Colonic mucosa (tissue), 4 donors: ENCODE results near the gene RGS17. TPM values are rescaled to one million over a fixed set of nuclear protein-coding genes. Genes with fewer than 3 reads are reported as not detected.

Experiments used
- DNase-seq: peaks from one replicate; pipeline ENCODE4 v3.0.0-alpha.2; 2020
- H3K27ac ChIP-seq: fragments of 200-600 bp; one replicate; pipeline ENCODE4 v1.8.0; 2021
- H3K27me3 ChIP-seq: fragments of 200-600 bp; one replicate; pipeline ENCODE4 v1.8.0; 2021
- H3K36me3 ChIP-seq: fragments of 200-600 bp; one replicate; pipeline ENCODE4 v1.8.0; 2021
- H3K4me1 ChIP-seq: fragments of 200-600 bp; one replicate; pipeline ENCODE4 v1.8.0; 2021; ENCODE audit warnings: mild to moderate bottlenecking
- H3K4me3 ChIP-seq: fragments of 200-600 bp; one replicate; pipeline ENCODE4 v1.8.0; 2021
- H3K9ac ChIP-seq, 2 donors: one replicate each; pipeline ENCODE4 v1.7.0; 2013; ENCODE audit warnings: control low read depth in 2 of 2, low read depth in 2 of 2, low read length in 2 of 2
- H3K9me3 ChIP-seq: fragments of 200-600 bp; one replicate; pipeline ENCODE4 v1.8.0; 2021
- intact Hi-C: fragments of 100-400 bp; cut with DNase I; formaldehyde crosslinking; loops from one replicate; pipeline ENCODE4 v1.14.1; 2022
- total RNA-seq, 2 donors: library from RNA; stranded (reverse); fragmentation: NEBNext Ultra II Directional in 1 of 2; extraction: Animal tissue kit (Norgen Biotek cat#: 25700) in 1 of 2; gene quantifications; one replicate each; pipeline ENCODE4 v1.2.1, GENCODE V29; 2021
- TF ChIP-seq, protein P1 (sequence below): fragments of 200-600 bp; IDR thresholded peaks from one replicate; pipeline ENCODE4 v1.8.0; 2022; ENCODE audit warnings: antibody characterized with exemption, mild to moderate bottlenecking
- donor health status: healthy.
- donor health status: DM: no; HTN: no; CAD: no.
- donor health status: DM: no; HTN: no; CAD: no.

Gene RGS17
- total RNA-seq, 2 donors from 2014 or later, result 0.25 to 0.53 TPM

DNA sequence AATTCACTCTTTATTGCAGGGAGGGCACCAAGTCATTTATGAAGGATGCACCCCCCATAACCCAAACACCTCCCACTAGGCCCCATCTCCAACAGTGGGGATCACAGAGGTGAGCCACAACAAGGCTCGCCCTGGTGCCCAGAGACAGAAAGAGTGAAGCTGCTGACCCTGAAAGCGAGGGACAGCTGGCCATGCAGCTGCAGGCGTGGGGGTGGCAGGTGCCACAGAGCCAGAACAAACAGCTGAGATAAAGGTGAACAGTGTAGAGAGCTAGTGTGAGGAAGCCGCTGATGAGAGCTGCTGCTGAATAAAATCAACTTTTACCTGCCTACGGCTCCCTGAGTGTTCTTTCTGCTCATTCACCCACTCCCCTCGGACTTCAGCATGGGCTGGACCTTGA is 18.8 kb upstream of the RGS17 start:
- no peak overlapping the region for H3K4me3 ChIP-seq
- intact Hi-C loops, result no loop called here
- DNase-seq, result no peak

DNA sequence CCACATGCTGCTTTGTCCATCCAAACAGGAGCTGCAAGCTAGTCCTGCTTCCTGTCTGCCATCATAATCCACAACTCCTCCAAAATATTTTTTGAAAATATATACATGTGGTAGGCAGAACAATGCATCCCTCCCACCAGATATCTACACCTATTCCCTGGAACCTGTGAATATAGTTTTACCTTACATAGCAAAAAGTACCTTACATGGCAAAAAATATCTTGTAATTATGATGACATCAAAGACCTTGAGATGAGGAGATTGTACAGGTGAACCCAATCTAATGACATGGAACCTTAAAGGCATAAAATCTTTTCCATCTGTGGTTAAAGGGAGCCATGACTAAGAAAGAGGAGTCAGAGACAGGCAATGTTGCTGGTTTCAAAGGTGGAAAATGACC is 15.3 kb upstream of the RGS17 start:
- Histone ChIP-seq H3K27me3 (no peaks in the 10 kb centered on the region), H3K4me1 (no peaks in the 10 kb centered on the region), H3K9ac (no peak overlapping the region), H3K27ac (no peak overlapping the region), H3K4me3 (no peak overlapping the region), H3K36me3 (no peaks in the 10 kb centered on the region), H3K9me3 (no peaks in the 10 kb centered on the region)
- intact Hi-C loops, result no loop called here
- TF ChIP-seq, protein P1, sequence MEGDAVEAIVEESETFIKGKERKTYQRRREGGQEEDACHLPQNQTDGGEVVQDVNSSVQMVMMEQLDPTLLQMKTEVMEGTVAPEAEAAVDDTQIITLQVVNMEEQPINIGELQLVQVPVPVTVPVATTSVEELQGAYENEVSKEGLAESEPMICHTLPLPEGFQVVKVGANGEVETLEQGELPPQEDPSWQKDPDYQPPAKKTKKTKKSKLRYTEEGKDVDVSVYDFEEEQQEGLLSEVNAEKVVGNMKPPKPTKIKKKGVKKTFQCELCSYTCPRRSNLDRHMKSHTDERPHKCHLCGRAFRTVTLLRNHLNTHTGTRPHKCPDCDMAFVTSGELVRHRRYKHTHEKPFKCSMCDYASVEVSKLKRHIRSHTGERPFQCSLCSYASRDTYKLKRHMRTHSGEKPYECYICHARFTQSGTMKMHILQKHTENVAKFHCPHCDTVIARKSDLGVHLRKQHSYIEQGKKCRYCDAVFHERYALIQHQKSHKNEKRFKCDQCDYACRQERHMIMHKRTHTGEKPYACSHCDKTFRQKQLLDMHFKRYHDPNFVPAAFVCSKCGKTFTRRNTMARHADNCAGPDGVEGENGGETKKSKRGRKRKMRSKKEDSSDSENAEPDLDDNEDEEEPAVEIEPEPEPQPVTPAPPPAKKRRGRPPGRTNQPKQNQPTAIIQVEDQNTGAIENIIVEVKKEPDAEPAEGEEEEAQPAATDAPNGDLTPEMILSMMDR, result no peak
- no peak for DNase-seq

More for the DNA sequence above, 18.8 kb upstream of the RGS17 start:
- no peaks in the 10 kb centered on the region for H3K4me1 ChIP-seq
- no peaks in the 10 kb centered on the region for H3K27me3 ChIP-seq
- H3K36me3 ChIP-seq, result no peaks in the 10 kb centered on the region
- no peak overlapping the region for H3K27ac ChIP-seq
- no peaks in the 10 kb centered on the region for H3K9me3 ChIP-seq
- no peak overlapping the region for H3K9ac ChIP-seq
- TF ChIP-seq, protein P1, result no peak

DNA sequence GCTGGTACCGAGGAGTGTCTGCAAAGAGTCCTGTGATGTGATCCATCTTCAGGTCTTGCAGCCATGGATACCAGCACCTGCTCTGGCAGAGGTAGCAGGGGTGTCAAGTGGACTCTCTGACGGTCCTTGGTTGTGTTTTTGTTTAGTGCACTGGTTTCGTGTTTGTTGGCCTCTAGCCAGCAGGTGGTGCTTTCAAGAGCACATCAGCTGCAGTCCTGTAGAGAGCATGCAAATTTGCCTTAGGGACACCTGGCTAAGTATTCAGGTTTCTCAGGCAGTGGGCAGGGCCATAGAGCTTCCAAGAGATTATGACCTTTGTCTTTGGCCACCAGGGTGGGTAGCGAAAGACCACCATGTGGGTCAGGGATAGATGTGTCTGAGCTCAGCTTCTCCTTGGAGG is 14.5 kb upstream of the RGS17 start:
- no peak overlapping the region for H3K27ac ChIP-seq
- no peaks in the 10 kb centered on the region for H3K27me3 ChIP-seq
- intact Hi-C loops, result no loop called here
- H3K4me1 ChIP-seq, result no peaks in the 10 kb centered on the region
- no peaks in the 10 kb centered on the region for H3K9me3 ChIP-seq
- no peak for DNase-seq
- no peak overlapping the region for H3K4me3 ChIP-seq
- H3K9ac ChIP-seq, result no peak overlapping the region
- H3K36me3 ChIP-seq, result no peaks in the 10 kb centered on the region
- TF ChIP-seq, protein P1, result no peak

DNA sequence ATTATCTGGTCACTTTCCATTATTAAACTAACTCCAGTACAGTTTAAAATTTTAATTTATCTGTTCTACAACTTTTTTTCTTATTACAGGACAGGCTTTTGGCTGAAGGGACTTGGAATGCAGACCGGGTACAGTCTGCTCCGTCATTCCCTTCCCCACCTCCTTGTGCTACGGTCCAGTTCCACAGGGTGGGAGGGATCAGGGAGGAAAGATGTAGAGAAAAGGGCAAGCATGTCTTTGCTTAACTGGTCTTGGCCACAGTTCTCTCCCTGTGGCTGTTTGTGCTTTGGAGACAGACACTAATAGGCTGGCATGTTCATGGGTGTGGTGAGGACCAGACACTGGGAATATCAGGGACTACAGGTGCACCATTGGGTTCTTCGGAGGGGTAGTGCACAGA is 12.1 kb upstream of the RGS17 start:
- Histone ChIP-seq H3K27me3 (no peaks in the 10 kb centered on the region), H3K4me3 (no peak overlapping the region), H3K27ac (no peak overlapping the region), H3K9ac (no peak overlapping the region), H3K4me1 (no peaks in the 10 kb centered on the region), H3K36me3 (no peaks in the 10 kb centered on the region), H3K9me3 (no peaks in the 10 kb centered on the region)
- TF ChIP-seq, protein P1, result no peak
- intact Hi-C loops, result no loop called here
- no peak for DNase-seq

DNA sequence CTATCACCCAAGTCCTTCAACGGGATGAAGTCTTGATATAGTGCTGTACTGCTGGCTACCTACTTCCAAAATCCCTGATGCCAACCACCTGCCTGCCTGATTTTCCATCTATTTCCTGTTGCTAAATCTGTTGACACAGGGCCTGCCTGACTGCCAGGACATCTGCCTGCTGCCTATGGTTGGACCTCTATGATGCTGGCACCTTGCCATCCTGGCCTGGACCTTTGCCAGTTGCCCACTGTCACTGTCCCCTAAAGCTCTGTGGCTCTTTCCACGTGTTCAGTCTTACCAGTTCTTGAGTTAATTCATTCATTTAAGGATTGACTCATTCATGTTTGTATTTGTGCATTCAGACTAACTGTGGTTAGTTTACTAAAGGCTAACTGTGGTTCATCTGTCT is 9.2 kb upstream of the RGS17 start:
- TF ChIP-seq, protein P1, result no peak
- Histone ChIP-seq H3K36me3 (no peaks in the 10 kb centered on the region), H3K27me3 (no peaks in the 10 kb centered on the region), H3K27ac (no peak overlapping the region), H3K9me3 (no peaks in the 10 kb centered on the region), H3K9ac (no peak overlapping the region), H3K4me3 (no peak overlapping the region), H3K4me1 (no peaks in the 10 kb centered on the region)
- intact Hi-C loops, result no loop called here
- no peak for DNase-seq

DNA sequence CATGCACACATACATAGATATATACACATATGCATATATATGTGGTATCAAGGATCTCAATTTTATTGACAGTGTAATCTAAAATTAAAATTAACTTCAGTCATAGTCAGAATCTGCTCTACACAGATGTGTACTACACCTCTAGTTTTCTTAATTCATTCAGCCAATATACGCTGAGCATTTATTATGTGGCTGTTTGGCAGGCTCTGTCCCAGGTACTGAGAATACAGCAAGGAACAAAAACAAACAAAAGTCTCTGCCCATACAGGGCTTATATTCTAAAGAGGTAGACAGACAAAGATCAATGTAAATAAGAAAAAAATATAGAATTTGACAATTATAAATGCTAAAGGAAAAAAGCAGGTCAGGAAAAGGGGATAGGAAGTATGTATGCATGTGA is 7.8 kb upstream of the RGS17 start:
- no peak overlapping the region for H3K27ac ChIP-seq

More for the DNA sequence above, 7.8 kb upstream of the RGS17 start:
- Histone ChIP-seq H3K9me3 (no peaks in the 10 kb centered on the region), H3K4me1 (no peaks in the 10 kb centered on the region), H3K4me3 (no peak overlapping the region), H3K27me3 (no peaks in the 10 kb centered on the region), H3K9ac (no peak overlapping the region), H3K36me3 (no peaks in the 10 kb centered on the region)
- TF ChIP-seq, protein P1, result no peak
- no peak for DNase-seq
- intact Hi-C loops, result no loop called here
